ENCODE data around the gene IGSF8. TPM values are rescaled to one million over a fixed set of nuclear protein-coding genes. Genes with fewer than 3 reads are reported as not detected.

The IGSF8 gene
- total RNA-seq, 1 experiment from 2014 or later: 35.6 TPM

DNA sequence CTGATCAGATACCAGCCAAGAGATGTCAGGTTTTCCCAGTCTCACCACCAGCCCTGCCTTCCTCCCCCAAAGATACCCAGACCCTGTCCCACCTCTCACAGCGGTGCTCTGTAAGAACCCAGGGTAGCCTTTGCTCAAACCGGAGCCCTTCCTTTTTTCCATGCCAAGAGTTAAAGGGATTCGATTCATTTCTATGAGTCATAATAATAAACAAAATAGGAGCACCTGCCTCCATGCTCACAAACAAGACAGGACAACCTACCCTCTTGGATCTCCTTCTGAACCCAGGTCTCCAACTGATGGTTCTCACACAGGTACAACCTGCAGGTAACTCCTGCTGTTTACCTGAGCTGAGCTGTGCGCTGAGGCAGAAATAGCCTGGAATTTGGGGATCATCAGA, 11.3 kb upstream of the IGSF8 start:
- no peaks in the 10 kb centered on the region for H4K20me1 ChIP-seq (ENCODE audit: insufficient read depth)
- H3K4me1 ChIP-seq (ENCODE audit: control insufficient read depth in 1 of 2, insufficient read depth in 2 of 2, low read length in 2 of 2): peaks cover 3 to 9% of the 10 kb centered on the region in 2 experiments; a peak in 2 of 4 replicates
- no peak overlapping the region for H2AFZ ChIP-seq (ENCODE audit: low read depth, low read length, poor library complexity, severe bottlenecking)
- no peaks in the 10 kb centered on the region for H3K27me3 ChIP-seq (ENCODE audit: insufficient read depth, low read length)
- ChIA-PET CTCF (interaction anchor here (0.7 to 3.8 kb wide), 9 partner anchors 9 to 298 kb away, joined by 3 to 30 read pairs (median 4); no protein-coding TSS in a partner anchor), RAD21 (ENCODE audit: low non-redundant PET in 1 of 2, low total read pairs in 2 of 2, uncharacterized antibody in 2 of 2, unreplicated experiment in 2 of 2) (no interaction called here), POLR2A (interaction anchor here (1.0 kb wide), 1 partner anchor 11 kb away, joined by 3 read pairs; the partner anchor contains the start of gene IGSF8)
- no peaks in the 10 kb centered on the region for H3K36me3 ChIP-seq (ENCODE audit: control insufficient read depth in 1 of 2, insufficient read depth in 2 of 2, low read length in 2 of 2)
- ATAC-seq (no peak), DNase-seq (ENCODE audit: low read depth, low spot score) (no peak)
- H3K27ac ChIP-seq (ENCODE audit: low read depth, low read length): no peak overlapping the region
- no peak overlapping the region for H3K9ac ChIP-seq (ENCODE audit: low read length)
- H3K79me2 ChIP-seq (ENCODE audit: insufficient read depth, low read length): no peaks in the 10 kb centered on the region
- no peaks in the 10 kb centered on the region for H3K9me3 ChIP-seq (ENCODE audit: control insufficient read depth in 1 of 2, insufficient read depth in 1 of 2, low read depth in 1 of 2, low read length in 2 of 2)
- H3K9me2 ChIP-seq (ENCODE audit: insufficient read depth): no peaks in the 10 kb centered on the region
- intact Hi-C loops (cut with micrococcal nuclease): loop anchor here (2.0 kb wide), 1 partner anchor 143 kb away; no protein-coding TSS in a partner anchor
- no peak overlapping the region for H3K4me2 ChIP-seq (ENCODE audit: low read length)
- TF ChIP-seq ELF1 (IDR thresholded peaks at IDR 0.05; ENCODE audit: borderline replicate concordance, low read depth) (no peak), EZH2phosphoT487 (IDR thresholded peaks at IDR 0.05; ENCODE audit: borderline replicate concordance) (no peak), POLR2AphosphoS5 (IDR thresholded peaks at IDR 0.05; ENCODE audit: low read depth, low read length) (no peak), SRF (IDR thresholded peaks at IDR 0.05; ENCODE audit: low read depth) (no peak), JUND (IDR thresholded peaks at IDR 0.05) (no peak), POLR2A (IDR thresholded peaks at IDR 0.05; ENCODE audit: borderline replicate concordance, extremely low read depth, insufficient read depth, insufficient read length) (no peak)
- H3K4me3 ChIP-seq (replicated peaks in 1 of 2; ENCODE audit: low read depth in 1 of 2, low read length in 2 of 2): no peak overlapping the region
- BruUV-seq (replicated peaks): no TSS peak

DNA sequence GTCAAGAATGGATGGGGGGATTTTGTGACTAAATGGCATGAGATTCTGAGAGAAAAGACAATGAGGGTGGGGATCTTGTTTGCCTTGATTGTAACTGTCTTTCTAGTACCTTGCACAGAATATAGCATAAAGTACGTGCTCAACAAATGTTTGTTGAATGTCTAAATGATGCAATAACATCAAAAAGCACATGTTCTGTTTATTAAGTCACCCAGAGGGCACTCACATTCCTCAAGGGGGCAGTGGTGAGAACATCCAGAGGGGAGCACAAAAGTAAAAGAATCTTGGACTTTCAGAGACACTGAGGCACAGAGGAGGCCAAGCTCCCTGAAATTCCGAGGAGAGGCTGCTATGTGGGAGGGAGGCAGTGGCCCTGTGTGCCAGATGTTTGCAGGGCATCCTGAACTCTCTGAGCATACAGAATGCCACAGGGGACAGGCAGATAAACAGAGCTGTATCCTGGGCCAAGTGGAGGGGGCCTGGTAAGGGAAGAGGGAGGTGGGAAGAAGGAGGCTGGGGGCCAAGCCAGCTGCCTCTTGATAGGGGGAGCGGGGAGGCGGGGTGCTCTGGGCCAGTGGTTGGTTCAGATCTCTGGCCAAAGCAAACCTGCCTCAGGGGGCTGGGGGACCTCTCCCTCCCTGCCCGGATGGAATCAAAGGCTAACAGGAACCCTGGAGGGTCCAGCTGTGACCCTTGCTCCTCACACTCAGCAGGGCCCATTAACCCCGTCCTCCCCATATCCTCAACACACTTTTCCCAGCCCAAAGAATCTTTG, 10.7 kb upstream of the IGSF8 start:
- no peak overlapping the region for H3K4me3 ChIP-seq (replicated peaks in 1 of 2; ENCODE audit: low read depth in 1 of 2, low read length in 2 of 2)
- no peaks in the 10 kb centered on the region for H3K9me2 ChIP-seq (ENCODE audit: insufficient read depth)
- no peaks in the 10 kb centered on the region for H4K20me1 ChIP-seq (ENCODE audit: insufficient read depth)
- peaks cover 3 to 9% of the 10 kb centered on the region in 2 experiments; a peak in 2 of 4 replicates for H3K4me1 ChIP-seq (ENCODE audit: control insufficient read depth in 1 of 2, insufficient read depth in 2 of 2, low read length in 2 of 2)
- no peaks in the 10 kb centered on the region for H3K9me3 ChIP-seq (ENCODE audit: control insufficient read depth in 1 of 2, insufficient read depth in 1 of 2, low read depth in 1 of 2, low read length in 2 of 2)
- H3K4me2 ChIP-seq (ENCODE audit: low read length): 0 out of 2 replicates have a peak overlapping the region, but pooled peaks have one; percentile 13
- ChIA-PET POLR2A (interaction anchor here (1.0 to 1.6 kb wide), 2 partner anchors 11 to 19 kb away, joined by 3 read pairs; partner anchors contain the start of gene IGSF8), RAD21 (ENCODE audit: low non-redundant PET in 1 of 2, low total read pairs in 2 of 2, uncharacterized antibody in 2 of 2, unreplicated experiment in 2 of 2) (no interaction called here), CTCF (interaction anchor here (0.7 to 3.8 kb wide), 10 partner anchors 8 to 299 kb away, joined by 3 to 30 read pairs (median 4); no protein-coding TSS in a partner anchor)
- H3K27ac ChIP-seq (ENCODE audit: low read depth, low read length): no peak overlapping the region; the same call in 1 of the 2 replicates
- DNase-seq (ENCODE audit: low read depth, low spot score) (peak; percentile 69), ATAC-seq (peak; percentile 79)
- H3K27me3 ChIP-seq (ENCODE audit: insufficient read depth, low read length): no peaks in the 10 kb centered on the region
- no peak overlapping the region for H3K9ac ChIP-seq (ENCODE audit: low read length)
- H3K36me3 ChIP-seq (ENCODE audit: control insufficient read depth in 1 of 2, insufficient read depth in 2 of 2, low read length in 2 of 2): no peaks in the 10 kb centered on the region
- intact Hi-C loops (cut with micrococcal nuclease): loop anchor here (2.0 kb wide), 1 partner anchor 144 kb away; no protein-coding TSS in a partner anchor
- H2AFZ ChIP-seq (ENCODE audit: low read depth, low read length, poor library complexity, severe bottlenecking): peak overlapping the region; percentile 66
- no TSS peak for BruUV-seq (replicated peaks)
- TF ChIP-seq, protein P1, sequence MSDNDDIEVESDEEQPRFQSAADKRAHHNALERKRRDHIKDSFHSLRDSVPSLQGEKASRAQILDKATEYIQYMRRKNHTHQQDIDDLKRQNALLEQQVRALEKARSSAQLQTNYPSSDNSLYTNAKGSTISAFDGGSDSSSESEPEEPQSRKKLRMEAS (IDR thresholded peaks at IDR 0.05): peak; percentile 98
- TF ChIP-seq SRF (IDR thresholded peaks at IDR 0.05; ENCODE audit: low read depth) (no peak), CBX3 (IDR thresholded peaks at IDR 0.05; ENCODE audit: low read depth) (peak; percentile 24; the same call in 1 of the 2 replicates), RAD21 (IDR thresholded peaks at IDR 0.05; ENCODE audit: low read depth) (peak; percentile 49), TCF7L2 (IDR thresholded peaks at IDR 0.05; ENCODE audit: borderline replicate concordance, extremely low read depth, insufficient read depth, insufficient read length) (peak; percentile 9)
- TF ChIP-seq, protein P2, sequence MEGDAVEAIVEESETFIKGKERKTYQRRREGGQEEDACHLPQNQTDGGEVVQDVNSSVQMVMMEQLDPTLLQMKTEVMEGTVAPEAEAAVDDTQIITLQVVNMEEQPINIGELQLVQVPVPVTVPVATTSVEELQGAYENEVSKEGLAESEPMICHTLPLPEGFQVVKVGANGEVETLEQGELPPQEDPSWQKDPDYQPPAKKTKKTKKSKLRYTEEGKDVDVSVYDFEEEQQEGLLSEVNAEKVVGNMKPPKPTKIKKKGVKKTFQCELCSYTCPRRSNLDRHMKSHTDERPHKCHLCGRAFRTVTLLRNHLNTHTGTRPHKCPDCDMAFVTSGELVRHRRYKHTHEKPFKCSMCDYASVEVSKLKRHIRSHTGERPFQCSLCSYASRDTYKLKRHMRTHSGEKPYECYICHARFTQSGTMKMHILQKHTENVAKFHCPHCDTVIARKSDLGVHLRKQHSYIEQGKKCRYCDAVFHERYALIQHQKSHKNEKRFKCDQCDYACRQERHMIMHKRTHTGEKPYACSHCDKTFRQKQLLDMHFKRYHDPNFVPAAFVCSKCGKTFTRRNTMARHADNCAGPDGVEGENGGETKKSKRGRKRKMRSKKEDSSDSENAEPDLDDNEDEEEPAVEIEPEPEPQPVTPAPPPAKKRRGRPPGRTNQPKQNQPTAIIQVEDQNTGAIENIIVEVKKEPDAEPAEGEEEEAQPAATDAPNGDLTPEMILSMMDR (IDR thresholded peaks at IDR 0.05 in 2 of 3, conservative IDR thresholded peaks at IDR 0.05 in 1 of 3; ENCODE audit: borderline replicate concordance in 1 of 3, insufficient read depth in 1 of 3, low read depth in 2 of 3, low read length in 2 of 3): peak; percentile 43 to 76 (median 74); a peak in 5 of 6 replicates
- no peaks in the 10 kb centered on the region for H3K79me2 ChIP-seq (ENCODE audit: insufficient read depth, low read length)
